Nucleus accumbens (tissue), 56 donors: Measurements from ENCODE around the gene ALDH3B1.

Source experiments
- DNase-seq, 56 donors: peaks; one replicate each; lab custom pipeline; 2025; lab: John Stamatoyannopoulos, UW

Gene ALDH3B1

DNA sequence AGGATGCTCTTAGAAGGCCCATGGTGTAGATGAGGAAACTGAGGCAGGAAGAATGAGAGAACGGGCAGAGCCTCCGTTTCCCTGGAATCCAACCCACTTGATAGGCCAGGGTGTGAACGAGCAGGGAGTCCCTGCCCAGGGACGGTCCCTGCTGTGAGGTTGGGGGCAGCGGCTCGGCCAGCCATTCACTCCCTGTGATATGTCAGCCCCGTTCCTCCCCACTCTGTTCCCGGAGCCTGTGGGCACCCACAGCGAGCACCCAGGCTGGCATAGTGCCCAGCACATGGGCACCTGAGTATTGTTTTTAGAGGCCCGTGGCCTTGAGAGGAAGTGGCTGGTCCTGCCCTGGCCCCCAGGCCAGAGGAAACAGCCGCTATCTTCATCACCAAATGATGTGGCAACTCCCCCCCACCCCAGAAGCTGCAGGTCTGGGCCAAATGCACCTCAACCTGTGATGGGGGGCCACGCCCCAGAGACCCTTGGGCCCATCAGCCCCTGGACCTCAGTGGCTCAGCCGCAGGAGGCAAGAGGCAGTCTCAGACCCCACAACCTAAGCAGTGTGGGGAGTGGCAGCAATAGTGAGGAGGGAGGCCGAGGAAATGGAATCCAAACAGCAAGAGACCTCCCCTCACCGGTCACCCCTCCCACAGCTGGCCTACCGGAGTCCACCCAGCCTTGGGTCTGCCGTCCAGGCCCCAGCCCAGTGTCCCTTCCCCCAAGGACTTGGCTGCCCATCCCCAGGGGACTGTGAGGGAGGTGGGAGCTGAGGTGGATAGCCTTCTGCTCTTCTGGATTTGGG, 2.1 kb downstream of the ALDH3B1 start:
- DNase-seq, result no peak

DNA sequence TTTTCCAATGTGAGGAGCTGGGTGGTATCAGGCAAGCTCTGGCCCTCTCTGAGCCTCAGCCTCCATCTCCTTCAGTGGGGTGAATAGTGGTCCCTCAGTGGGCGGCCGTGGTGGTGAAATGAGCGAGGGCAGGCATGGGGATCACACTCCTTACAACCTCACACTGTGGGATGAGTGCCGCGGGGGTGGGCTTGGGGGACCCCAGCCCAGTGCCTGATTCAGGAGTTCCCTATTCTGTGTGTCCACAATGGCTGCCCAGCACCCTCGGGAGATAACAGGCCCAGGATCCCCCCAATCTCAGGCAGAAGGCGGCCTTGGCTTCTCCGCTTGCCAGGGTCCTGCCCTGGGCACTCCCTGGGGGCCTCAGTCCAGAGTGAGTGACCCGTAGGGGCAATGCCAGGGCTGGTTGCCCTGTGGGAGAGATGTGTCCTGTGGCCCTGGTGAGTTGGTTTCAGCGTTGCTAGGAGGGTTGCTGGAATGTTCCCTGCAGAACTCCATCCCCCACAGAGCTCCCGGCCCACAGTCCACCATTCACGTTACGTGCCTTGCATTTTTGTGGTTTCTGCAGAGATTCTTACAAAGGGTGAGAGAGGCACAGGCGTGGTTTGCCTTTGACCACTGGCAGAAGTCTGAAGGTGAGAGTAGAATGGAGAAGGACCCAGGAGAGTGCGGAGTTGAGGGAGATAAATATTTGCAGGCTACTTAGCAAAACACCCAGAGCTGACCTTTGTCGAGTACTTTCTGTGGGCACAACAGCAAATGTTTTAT, 2.9 kb downstream of the ALDH3B1 start:
- peak in 12 of 56 donors; percentile 29 to 62 (median 40) for DNase-seq

DNA sequence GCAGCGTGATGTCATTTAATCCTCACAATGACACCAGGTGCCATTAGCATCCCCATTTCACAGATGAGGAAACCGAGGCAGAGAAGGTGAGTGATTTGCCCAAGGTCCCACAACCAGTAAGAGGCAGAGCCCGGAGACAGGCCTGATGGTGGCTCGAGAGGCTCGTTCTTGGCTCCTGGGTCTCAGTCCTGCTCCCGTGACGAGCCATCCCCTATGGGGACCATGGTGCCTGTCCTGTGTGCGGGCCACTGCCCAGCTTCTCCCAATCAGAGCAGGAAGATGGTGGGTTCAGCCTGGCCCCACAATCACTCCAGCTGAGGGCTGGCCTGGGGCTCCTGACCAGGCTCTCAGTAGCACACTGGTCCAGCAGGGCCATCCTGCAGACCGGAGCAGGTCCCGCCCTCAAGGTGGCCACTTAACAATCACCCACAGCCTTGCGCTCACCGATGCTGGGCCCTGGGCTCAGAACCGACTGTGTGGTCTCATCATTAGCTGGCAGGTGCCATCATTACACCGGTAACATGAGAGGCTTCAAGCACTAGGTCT, 3.6 kb downstream of the ALDH3B1 start:
- DNase-seq, result no peak

DNA sequence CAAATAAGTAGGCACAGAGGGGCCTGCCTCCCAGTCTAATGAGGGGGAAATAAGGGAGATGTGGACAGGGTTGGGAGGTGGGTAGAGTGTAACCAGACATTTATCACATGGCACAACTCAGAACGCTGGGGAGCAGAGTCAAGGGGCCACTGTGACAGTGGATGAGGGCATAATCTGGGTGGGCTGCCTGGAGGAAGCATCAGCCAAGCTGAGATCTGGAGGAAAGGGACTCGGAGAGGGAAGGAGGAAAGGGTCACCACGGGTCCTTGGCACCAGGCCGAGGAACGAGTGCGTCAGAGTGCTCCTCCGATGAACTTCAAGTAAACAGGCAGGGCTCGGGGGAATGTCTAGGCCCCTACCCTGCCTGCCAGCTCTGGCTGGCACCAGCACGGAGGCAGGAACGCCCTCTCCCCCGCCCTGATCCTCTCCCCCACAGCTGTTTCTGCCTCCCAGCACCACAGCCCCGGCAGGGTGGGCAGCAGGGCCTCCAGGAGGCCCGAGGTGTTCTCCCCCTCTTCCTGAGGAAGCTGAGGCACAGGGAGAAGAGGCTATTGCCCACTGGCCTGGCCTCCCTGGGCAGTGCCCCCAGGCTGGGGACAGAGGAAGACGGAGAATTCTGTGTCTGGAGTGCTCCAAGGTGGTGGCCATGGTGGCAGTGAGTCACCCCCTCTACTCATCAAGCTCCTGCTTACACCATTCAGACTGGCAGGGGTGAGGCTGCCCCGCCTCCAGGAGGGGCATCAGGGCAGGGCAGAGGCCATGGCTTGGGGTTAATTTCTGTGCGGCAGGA, 4.2 kb downstream of the ALDH3B1 start:
- DNase-seq, result no peak

DNA sequence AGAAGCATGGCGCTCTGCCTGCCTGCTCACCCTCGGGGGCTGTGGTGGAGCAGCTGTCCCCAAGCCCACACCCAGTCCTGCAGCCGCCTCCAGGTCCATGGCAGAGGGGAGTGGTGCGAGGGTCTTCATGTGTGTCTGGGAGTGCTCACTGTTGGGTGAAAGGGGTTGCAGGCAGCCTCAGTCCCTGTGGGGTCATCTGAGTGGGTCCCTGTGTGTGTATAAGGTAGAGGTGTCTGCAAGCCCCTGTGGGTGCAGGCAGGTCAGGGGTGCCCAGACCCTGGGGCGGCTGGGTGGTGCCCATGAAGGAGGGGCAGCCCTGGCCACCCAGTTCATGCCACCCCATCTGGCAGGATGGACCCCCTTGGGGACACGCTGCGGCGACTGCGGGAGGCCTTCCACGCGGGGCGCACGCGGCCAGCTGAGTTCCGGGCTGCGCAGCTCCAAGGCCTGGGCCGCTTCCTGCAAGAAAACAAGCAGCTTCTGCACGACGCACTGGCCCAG, 4.9 kb downstream of the ALDH3B1 start:
- DNase-seq, result no peak

DNA sequence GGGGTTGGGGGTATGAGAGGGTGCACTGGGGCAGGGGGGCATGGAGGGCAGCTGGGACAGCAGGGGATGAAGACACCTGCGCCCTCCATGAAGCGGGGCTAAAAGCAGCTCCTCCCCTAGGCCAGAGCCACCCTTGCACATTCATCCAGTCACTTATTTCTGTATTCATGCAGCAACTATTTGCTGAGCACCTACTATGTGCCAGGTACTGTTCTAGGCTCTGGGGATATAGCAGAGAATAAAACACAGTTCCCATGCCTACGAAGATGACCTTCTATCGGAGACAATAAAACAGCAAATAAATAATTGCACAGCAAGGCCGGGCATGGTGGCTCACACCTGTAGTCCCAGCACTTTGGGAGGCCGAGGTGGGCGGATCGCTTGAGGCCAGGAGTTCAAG, 5.3 kb downstream of the ALDH3B1 start:
- no peak for DNase-seq

DNA sequence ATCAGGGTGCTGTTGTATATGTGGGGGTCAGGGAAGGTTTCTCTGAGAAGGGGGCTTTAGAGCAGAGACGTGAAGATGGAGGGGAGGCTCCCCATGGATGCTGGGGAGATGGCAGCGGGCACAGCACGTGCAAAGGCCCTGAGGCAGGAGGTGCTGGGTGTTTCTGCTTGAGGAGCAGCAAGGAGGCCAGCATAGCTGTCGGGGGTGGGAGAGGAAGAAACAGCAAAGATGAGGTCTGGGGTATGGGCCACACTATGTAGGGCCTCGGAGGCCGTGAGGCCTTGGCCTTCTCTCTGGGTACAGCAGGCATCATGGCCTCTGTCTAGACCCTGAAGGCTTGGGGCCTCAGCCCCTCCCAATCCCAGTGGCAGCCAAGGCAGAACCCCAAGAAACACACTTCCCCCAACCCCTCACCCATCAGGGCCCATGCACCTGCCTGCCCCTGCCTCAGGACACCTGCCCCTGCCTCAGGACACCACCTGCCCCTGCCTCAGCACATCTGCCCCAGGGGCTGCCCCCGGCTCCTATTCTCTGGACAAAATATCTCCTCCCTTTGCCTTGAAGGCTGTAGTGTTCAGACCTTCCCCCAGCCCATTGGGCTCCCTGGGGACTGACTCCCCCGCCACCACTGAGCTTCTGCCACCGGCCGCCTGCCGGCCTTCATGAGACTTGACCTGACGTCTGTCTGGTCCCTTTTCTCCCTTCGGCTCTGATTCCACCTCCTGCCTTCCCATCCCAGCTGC, 6.2 kb downstream of the ALDH3B1 start:
- DNase-seq, result no peak

DNA sequence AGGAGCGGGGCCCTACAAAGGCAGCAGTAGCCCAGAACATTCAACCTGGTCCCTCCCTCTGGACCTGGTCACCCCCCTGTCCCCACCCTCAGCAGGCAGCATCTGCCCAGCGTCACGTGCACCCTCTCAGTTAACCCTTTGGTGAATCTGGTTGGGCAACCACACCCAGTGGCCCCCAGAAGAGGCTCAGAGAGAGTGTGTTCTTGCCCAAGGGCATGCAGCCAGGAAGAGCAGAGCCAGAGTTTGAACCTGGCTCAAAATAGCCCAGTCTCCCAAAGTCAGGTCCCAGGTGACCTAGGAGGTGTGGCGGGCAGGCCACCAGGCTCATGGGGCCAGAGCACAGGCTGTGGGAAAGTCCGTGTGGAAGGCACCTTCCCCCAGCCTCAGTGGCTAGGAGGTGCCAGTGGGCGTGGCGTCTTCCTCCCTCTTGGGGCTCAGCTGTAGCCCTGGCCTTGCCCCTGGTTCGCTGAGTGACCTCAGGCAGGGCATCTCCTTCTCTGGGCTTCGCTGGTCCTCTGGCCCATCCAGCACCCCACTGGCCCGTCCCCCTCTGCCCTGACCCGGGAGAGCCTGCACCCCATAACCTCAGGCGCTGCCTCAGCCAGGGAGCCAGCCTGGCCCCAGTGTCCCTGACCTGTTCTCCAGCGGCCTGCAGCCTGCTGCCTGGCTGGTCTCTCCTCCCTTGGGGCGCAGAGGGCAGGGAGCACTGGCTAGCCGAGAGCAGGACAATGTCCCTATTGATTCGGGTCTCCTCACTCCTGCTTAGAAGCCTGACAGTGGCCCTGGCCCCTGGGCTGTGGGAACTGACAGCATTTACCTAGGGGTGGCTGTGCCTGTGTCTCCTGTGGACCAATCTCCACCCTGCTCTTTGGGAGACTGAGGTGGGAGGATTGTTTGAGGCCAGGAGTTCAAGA, 7.0 kb downstream of the ALDH3B1 start:
- peak in 14 of 56 donors; percentile 9 to 50 (median 24) for DNase-seq

DNA sequence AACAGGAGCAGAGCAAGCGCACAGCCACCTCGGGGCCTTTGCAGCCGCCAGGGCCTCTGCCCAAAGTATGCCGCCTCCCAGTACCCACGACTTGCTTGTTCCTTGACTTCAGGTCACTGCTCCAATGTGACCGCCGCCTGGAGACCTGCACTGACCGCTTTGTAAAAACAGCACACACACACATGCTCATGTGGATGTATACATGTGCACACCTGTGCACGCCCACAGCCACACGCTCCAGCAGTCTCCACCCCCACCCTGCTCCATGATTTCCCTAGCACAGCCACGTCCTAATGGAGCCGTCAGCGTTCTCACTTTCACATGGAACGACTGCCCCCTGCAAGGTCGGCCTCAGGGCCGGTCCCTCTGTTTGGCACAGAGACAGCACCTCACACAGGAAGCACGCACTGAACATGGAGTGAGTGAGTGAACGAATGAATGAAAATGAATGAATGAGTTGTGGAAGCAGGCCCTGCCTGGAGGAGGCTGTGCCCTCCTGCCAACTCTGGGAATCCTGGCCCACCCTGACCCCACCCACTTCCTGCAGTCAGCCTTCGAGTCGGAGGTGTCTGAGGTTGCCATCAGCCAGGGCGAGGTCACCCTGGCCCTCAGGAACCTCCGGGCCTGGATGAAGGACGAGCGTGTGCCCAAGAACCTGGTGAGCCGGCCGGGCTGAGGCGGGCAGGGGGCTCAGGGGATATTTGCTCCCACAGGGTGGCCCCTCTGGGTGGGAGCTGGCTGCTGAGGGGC, 8.0 kb downstream of the ALDH3B1 start:
- DNase-seq, result no peak

DNA sequence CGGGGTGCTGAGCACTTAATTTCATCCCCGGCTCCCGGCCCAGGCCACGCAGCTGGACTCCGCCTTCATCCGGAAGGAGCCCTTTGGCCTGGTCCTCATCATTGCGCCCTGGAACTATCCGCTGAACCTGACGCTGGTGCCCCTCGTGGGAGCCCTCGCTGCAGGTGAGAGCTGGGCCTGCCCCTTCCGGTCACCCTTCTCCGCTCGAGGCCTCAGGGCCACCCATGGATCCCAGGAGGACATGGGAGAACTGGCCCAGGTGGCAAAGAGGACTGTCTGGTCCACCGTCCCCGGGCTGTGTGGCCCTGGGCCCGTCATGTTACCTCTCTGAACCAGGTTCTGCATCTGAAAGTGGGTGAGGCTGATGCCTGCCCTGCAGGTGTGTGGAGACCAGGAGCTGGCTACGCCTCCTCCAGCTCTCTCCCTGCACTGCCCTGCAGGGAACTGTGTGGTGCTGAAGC, 8.6 kb downstream of the ALDH3B1 start:
- no peak for DNase-seq

DNA sequence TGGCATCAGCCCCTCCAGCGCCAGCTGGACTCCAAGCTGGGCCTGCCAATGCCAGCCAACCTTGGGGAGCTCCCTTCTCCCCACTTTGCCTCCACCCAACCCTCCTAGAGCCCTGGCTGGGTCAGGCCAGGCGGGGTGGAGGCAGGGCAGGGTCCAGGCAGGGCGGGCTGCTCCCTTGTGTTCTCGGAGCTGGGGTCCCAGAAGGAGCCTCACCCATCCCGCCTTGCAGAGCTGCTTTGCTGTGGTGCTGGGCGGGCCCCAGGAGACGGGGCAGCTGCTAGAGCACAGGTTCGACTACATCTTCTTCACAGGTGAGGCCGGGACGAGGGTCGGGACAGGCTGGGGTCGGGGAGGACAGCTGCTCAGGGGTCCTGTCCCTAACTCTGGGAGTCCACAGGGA, 9.4 kb downstream of the ALDH3B1 start:
- no peak for DNase-seq

DNA sequence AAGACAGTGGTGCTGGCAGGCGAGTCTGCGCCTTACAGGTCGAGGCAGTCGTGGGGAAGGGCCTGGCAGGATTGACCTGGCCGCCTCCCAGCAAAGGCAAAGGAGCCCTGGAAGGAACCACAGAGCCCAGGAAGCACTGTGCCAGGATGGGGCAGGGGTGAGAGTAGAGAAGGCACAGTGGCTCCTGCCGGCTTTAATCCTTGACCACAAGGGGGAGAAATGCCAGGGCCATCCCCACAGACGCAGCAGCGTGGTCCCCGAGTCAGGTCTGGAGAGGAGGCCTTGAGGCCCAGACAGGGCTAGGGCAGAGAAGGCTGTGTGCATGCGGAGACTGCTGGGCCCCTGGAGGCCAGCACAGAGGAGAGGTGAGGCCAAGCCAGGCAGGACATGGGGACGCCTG, 10.4 kb downstream of the ALDH3B1 start:
- peak in 2 of 56 donors; percentile 14 to 23 for DNase-seq

DNA sequence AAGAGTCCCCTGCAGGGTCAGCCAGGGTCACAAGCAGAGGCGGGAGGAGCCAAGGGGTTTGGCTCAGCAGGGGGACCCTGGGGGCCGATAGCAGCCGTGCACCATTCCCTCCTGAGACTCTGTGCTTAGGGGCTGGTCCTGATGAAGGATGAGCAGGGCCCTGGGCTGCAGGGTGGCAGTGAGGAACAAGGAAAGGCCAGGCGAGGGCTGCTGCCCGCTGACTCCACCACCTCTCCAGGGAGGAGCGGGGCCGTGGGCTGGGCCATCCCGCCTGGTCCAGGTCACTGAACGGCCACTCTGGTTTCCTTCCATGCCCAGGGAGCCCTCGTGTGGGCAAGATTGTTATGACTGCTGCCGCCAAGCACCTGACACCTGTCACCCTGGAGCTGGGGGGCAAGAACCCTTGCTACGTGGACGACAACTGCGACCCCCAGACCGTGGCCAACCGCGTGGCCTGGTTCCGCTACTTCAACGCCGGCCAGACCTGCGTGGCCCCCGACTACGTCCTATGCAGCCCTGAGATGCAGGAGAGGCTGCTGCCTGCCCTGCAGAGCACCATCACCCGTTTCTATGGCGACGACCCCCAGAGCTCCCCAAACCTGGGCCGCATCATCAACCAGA, 11.2 kb downstream of the ALDH3B1 start:
- peak in 3 of 56 donors; percentile 12 to 36 (median 15) for DNase-seq

DNA sequence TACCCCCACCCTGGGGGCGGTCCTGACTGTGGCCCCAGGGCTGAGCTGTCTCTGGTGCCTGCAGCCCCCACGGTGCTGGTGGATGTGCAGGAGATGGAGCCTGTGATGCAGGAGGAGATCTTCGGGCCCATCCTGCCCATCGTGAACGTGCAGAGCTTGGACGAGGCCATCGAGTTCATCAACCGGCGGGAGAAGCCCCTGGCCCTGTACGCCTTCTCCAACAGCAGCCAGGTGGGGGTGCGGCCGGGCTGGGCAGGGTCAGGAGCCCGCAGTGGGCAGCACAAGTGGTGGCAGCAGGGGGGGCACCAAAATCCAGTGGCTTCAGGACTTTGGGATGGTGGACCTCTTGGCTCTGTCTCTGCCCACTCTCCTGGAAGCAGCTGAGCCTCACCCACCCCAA, 12.4 kb downstream of the ALDH3B1 start:
- DNase-seq, result no peak

DNA sequence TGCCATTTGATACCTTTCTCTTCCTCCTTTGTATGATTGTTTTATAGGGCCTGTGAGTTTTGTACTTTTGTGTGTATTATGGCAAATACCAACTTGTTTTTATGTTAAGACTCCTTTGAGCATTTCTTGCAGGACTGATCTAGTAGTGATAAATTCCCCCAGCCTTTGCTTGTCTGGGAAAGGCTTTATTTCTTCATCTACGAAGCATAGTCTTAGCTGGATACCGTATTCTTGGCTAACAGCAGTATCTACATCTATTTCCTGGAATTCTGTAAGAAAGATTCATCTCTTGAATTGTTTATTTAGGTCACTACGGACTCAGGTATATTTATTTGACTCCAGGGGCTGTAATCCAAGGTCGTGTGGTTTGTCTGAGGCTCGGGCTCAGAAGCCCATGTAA, 14.4 kb downstream of the ALDH3B1 start:
- no peak for DNase-seq

DNA sequence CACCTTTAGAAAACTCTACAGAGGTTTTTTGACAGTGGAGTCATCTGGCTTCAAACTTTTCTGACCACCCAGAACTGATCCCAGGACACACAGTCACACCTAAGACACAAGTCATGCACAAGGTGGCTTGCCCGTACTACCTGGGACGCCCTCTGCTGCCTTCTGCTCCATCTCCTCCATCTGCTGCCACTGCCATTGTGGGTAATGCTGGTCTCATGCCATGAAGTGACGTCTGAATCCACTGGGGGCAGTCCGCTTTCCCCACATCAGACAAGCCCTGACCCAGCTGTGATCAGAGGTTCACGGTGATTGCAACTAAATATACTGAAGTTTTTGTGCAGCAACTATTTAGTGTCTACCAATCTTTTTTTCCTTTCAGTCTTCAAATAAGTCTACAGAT, 14.9 kb downstream of the ALDH3B1 start:
- no peak for DNase-seq

DNA sequence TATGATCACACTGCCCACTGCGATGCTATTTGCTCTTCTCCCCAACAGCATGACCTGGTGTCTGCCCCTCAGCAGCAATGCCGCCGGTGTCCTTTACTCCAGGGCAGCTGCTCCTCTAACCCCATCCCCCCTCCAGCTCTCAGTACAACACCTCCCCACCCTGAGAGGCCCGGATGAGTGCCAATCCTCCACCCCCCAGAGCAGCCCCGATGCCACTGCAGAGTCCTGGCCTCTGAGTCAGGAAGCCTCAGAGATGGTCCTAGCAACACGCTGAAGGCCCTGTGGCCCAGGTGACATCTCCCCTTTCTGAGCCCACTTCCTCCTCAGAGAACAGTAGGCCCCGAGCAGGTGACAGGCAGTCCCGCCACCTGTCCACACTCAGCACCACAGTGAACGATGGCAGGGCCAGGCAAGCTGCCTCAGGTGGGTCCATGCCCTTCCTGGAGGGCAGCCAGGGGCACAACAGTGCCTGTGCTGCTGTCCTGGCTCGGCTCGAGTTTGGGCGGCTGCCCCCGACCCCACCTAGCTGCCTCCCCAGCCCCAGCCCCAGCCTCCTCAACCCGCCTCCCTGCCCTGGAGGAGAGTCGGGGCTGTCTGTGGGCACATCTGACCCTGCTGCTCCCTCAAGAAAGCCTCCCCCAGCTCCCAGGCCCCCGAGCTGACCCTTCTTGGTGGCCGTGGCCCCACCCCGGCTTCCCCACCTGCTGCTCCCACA, 16.4 kb downstream of the ALDH3B1 start:
- DNase-seq, result no peak
